Thyroid gland (tissue), 4 donors: ENCODE measurements around the gene BACE1-AS. TPM values are rescaled to one million over a fixed set of nuclear protein-coding genes. Genes with fewer than 3 reads are reported as not detected.

ENCODE experiments used
- DNase-seq, 2 donors: peaks; one replicate each; pipeline ENCODE4 v3.0.0-alpha.2; 2019
- H3K27ac ChIP-seq, 3 donors: fragments of 200-600 bp; sonication (generic); 1 replicate in 2 of 3; 2 replicates in 1 of 3; pipeline ENCODE4 v1.5.1; 2016 to 2019; ENCODE audit warnings: mild to moderate bottlenecking in 1 of 3, moderate library complexity in 1 of 3
- H3K27me3 ChIP-seq: fragments of 200-600 bp; sonication (generic); one replicate; pipeline ENCODE4 v1.5.1; 2019
- H3K36me3 ChIP-seq, 2 donors: fragments of 200-600 bp; sonication (generic); one replicate each; pipeline ENCODE4 v1.5.1; 2016 to 2019
- H3K4me1 ChIP-seq, 2 donors: fragments of 200-600 bp; sonication (generic); one replicate each; pipeline ENCODE4 v1.5.1; 2017 to 2019
- H3K4me3 ChIP-seq, 3 donors: fragments of 200-600 bp; sonication (generic); replicated peaks in 1 of 3; 1 replicate in 2 of 3; 2 replicates in 1 of 3; pipeline ENCODE4 v1.5.1; 2016; ENCODE audit warnings: mild to moderate bottlenecking in 1 of 3
- H3K9me3 ChIP-seq: fragments of 200-600 bp; sonication (generic); one replicate; pipeline ENCODE4 v1.5.1; 2017
- POLR2A ChIP-seq, 2 donors: fragments of 450-650 bp; IDR thresholded peaks; one replicate each; pipeline ENCODE4 v1.6.1; 2017; ENCODE audit warnings: antibody characterized with exemption in 2 of 2, mild to moderate bottlenecking in 2 of 2, moderate library complexity in 1 of 2
- WGBS, 2 donors: methylation state at CpG; one replicate each; pipeline ENCODE4 v1.1.5; 2017; 5-methylcytosine and 5-hydroxymethylcytosine counted together
- intact Hi-C: fragments of 100-400 bp; cut with DNase I; formaldehyde crosslinking; loops from one replicate; pipeline ENCODE4 v1.15.1; 2023
- total RNA-seq, 4 donors: library from RNA; depleted of rRNA; stranded (reverse); fragments of >200 nt; gene quantifications; one replicate each; pipeline ENCODE4 v1.2.3, GENCODE V29; 2016
- TF ChIP-seq, protein P1 (sequence below), 6 experiments: fragments of 200-600 bp in 3 of 6; fragments of 450-650 bp in 3 of 6; sonication (generic) in 3 of 6; IDR thresholded peaks; one replicate each; pipeline ENCODE4 v1.5.1; 2016 to 2019; ENCODE audit warnings: antibody characterized with exemption in 6 of 6, mild to moderate bottlenecking in 2 of 6, inconsistent platforms in 1 of 6, moderate library complexity in 1 of 6

The BACE1-AS gene
- total RNA-seq, 4 donors from 2014 or later: 7.4 to 12.9 (median 8.8) TPM

DNA sequence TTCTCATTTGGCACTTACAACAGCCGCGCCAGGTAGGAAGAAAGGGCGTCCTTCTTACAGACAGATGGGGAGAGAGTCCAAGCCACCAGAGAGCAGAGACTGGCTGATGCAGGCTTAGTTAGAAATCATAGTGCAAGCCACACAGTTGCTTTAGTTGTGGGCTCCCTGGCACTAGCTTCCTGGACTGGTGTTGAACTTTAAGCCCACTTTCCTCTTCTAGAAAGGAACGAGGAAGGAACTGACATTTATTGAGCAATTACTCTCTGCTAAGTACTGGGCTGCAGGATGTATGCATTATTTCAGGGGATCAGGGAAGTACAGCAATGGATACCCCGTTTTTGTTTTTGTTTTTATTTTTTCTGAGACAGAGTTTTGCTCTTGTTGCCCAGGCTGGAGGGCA, 21.9 kb downstream of the BACE1-AS start:
- H3K27me3 ChIP-seq: no peaks in the 10 kb centered on the region
- no peak overlapping the region for H3K27ac ChIP-seq
- no peaks in the 10 kb centered on the region for H3K36me3 ChIP-seq
- intact Hi-C loops: no loop called here
- TF ChIP-seq, protein P1, sequence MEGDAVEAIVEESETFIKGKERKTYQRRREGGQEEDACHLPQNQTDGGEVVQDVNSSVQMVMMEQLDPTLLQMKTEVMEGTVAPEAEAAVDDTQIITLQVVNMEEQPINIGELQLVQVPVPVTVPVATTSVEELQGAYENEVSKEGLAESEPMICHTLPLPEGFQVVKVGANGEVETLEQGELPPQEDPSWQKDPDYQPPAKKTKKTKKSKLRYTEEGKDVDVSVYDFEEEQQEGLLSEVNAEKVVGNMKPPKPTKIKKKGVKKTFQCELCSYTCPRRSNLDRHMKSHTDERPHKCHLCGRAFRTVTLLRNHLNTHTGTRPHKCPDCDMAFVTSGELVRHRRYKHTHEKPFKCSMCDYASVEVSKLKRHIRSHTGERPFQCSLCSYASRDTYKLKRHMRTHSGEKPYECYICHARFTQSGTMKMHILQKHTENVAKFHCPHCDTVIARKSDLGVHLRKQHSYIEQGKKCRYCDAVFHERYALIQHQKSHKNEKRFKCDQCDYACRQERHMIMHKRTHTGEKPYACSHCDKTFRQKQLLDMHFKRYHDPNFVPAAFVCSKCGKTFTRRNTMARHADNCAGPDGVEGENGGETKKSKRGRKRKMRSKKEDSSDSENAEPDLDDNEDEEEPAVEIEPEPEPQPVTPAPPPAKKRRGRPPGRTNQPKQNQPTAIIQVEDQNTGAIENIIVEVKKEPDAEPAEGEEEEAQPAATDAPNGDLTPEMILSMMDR (IDR thresholded peaks at IDR 0.05): no peak
- no peak for TF ChIP-seq POLR2A (IDR thresholded peaks at IDR 0.05)
- no peaks in the 10 kb centered on the region for H3K9me3 ChIP-seq
- H3K4me1 ChIP-seq: peaks cover 4 to 15% of the 10 kb centered on the region in 2 donors
- no peak for DNase-seq
- H3K4me3 ChIP-seq: no peak overlapping the region
- WGBS, 2 donors: 86 to 89% methylated on average over 5 of the region's 5 CpGs

- WGBS, 2 donors: 83 to 87% methylated on average over 9 to 14 of the region's 14 CpGs
These were observed 23.0 kb downstream of the BACE1-AS start for GRCh38 chr11:117313828-117314768.

GRCh38 chr11:117314840-117315239, 23.7 kb downstream of the BACE1-AS start:
- intact Hi-C loops: no loop called here
- TF ChIP-seq POLR2A (IDR thresholded peaks at IDR 0.05): no peak
- TF ChIP-seq, protein P1 (IDR thresholded peaks at IDR 0.05): no peak

More at GRCh38 chr11:117313828-117314768, 23.0 kb downstream of the BACE1-AS start:
- H3K27me3 ChIP-seq: no peaks in the 10 kb centered on the region
- intact Hi-C loops: no loop called here
- H3K4me1 ChIP-seq: peaks cover 4 to 15% of the 10 kb centered on the region in 2 donors
- DNase-seq: no peak
- H3K4me3 ChIP-seq: no peak overlapping the region
- no peak overlapping the region for H3K27ac ChIP-seq
- no peaks in the 10 kb centered on the region for H3K36me3 ChIP-seq
- no peak for TF ChIP-seq POLR2A (IDR thresholded peaks at IDR 0.05)
- TF ChIP-seq, protein P1 (IDR thresholded peaks at IDR 0.05): no peak
- H3K9me3 ChIP-seq: no peaks in the 10 kb centered on the region

DNA sequence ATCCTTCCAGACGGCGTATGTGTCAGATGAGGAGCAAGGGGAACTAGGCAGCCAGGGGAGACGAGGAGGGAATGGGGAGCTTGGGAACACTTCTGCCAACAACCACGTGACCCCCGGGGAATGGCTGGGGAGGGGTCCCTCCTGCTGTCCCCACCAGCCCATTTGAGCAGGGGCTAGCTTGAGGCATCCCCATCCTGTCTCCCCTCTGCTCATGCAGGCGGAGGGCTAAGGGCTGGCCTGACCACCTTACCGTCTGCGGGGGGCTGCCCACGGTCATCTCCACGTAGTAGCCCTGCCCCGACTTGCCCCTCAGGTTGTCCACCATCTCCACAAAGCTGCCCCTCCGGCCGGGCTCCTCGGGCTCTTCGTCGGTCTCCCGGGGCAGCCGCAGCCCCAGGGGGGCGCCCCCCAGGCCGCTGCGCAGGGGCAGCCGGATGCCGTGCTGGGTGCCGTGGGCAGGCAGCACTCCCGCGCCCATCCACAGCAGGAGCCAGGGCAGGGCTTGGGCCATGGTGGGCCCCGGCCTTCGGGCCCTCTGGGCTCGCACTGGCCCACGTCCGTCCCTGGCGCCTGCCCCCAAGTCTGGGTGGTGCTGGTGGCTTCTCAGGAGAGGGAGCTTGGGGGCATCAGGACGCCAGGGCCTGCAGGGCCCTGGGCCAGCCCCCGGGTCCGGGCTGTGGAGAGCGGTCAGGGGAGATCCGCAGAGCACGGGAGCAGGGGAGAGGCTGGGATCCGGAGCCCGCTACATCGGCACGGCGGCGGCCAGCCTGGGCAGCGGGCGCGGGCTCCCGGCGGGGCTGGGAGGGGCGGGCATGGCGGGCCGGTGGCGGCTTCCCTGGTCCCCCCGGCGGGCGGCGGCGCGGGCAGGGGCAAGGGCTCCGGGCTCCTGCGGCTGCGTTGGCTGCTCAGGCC, 24.4 kb downstream of the BACE1-AS start:
- H3K4me3 ChIP-seq: peak overlapping the region; percentile 4 to 88 (median 58)
- no peaks in the 10 kb centered on the region for H3K27me3 ChIP-seq
- 4 to 8% methylated on average over 19 to 22 of the region's 62 CpGs for WGBS, 2 donors
- intact Hi-C loops: no loop called here
- H3K4me1 ChIP-seq: peaks cover 4 to 15% of the 10 kb centered on the region in 2 donors
- no peaks in the 10 kb centered on the region for H3K9me3 ChIP-seq
- no peaks in the 10 kb centered on the region for H3K36me3 ChIP-seq
- peak overlapping the region in 1 of 3 donors; percentile 56 for H3K27ac ChIP-seq
- TF ChIP-seq, protein P1 (IDR thresholded peaks at IDR 0.05): no peak
- TF ChIP-seq POLR2A (IDR thresholded peaks at IDR 0.05): no peak
- peak; percentile 14 for DNase-seq

More at GRCh38 chr11:117314840-117315239, 23.7 kb downstream of the BACE1-AS start:
- peak overlapping the region in 1 of 3 donors; percentile 58 for H3K4me3 ChIP-seq
- 27 to 31% methylated on average over 9 of the region's 10 CpGs for WGBS, 2 donors
- H3K27me3 ChIP-seq: no peaks in the 10 kb centered on the region
- peak in 1 of 2 donors; percentile 14 for DNase-seq
- H3K9me3 ChIP-seq: no peaks in the 10 kb centered on the region
- H3K36me3 ChIP-seq: no peaks in the 10 kb centered on the region
- H3K27ac ChIP-seq: no peak overlapping the region
- H3K4me1 ChIP-seq: peaks cover 4 to 15% of the 10 kb centered on the region in 2 donors
